Parathyroid adenoma (tissue), 2 donors: ENCODE measurements around the gene PDZRN3.
A peak's percentile ranks its signal among the peaks of the same experiment; 100 is the strongest.

Source experiments
- H2AFZ ChIP-seq: fragments of 300-600 bp; sonication (generic); one replicate; pipeline ENCODE4 v1.7.0; 2017; ENCODE audit warnings: antibody characterized with exemption, mild to moderate bottlenecking
- H3K27ac ChIP-seq: fragments of 300-600 bp; sonication (generic); one replicate; pipeline ENCODE4 v1.7.0; 2017
- H3K27me3 ChIP-seq: fragments of 300-600 bp; sonication (generic); one replicate; pipeline ENCODE4 v1.7.0; 2017; ENCODE audit warnings: low read length; ENCODE audit not compliant: control insufficient read depth, insufficient read depth
- H3K36me3 ChIP-seq: fragments of 300-600 bp; sonication (generic); one replicate; pipeline ENCODE4 v1.7.0; 2017; ENCODE audit warnings: low read length; ENCODE audit not compliant: control insufficient read depth, insufficient read depth
- H3K4me1 ChIP-seq: fragments of 300-600 bp; sonication (generic); one replicate; pipeline ENCODE4 v1.7.0; 2017; ENCODE audit warnings: control low read depth
- H3K4me2 ChIP-seq: fragments of 300-600 bp; sonication (generic); one replicate; pipeline ENCODE4 v1.7.0; 2017; ENCODE audit warnings: low read length
- H3K4me3 ChIP-seq: fragments of 300-600 bp; sonication (generic); one replicate; pipeline ENCODE4 v1.7.0; 2017; ENCODE audit warnings: low read depth, low read length
- H3K79me2 ChIP-seq: fragments of 300-600 bp; sonication (generic); one replicate; pipeline ENCODE4 v1.7.0; 2017; ENCODE audit warnings: control low read depth
- H3K9ac ChIP-seq: fragments of 300-600 bp; sonication (generic); one replicate; pipeline ENCODE4 v1.7.0; 2017; ENCODE audit warnings: mild to moderate bottlenecking
- H3K9me3 ChIP-seq: fragments of 300-600 bp; sonication (generic); one replicate; pipeline ENCODE4 v1.7.0; 2017; ENCODE audit warnings: low read length; ENCODE audit not compliant: control insufficient read depth
- CTCF ChIP-seq: fragments of 300-600 bp; sonication (generic); IDR thresholded peaks from one replicate; pipeline ENCODE4 v1.7.0; 2017; ENCODE audit warnings: antibody characterized with exemption, mild to moderate bottlenecking
- donor health status: primary hyperparathyroidism.

PDZRN3 gene

GRCh38 chr3:73504852-73505251 is 119.9 kb downstream of the PDZRN3 start:
- no peaks in the 10 kb centered on the region for H3K4me1 ChIP-seq
- no peak for TF ChIP-seq CTCF
- H3K79me2 ChIP-seq = no peaks in the 10 kb centered on the region
- H3K27ac ChIP-seq = no peak overlapping the region
- H3K9ac ChIP-seq = no peak overlapping the region
- H2AFZ ChIP-seq = no peak overlapping the region
- no peak overlapping the region for H3K4me2 ChIP-seq
- no peaks in the 10 kb centered on the region for H3K9me3 ChIP-seq
- H3K4me3 ChIP-seq = no peak overlapping the region
- no peaks in the 10 kb centered on the region for H3K27me3 ChIP-seq
- H3K36me3 ChIP-seq = no peaks in the 10 kb centered on the region

- no peak overlapping the region for H3K9ac ChIP-seq
- H3K27ac ChIP-seq = no peak overlapping the region
- no peak overlapping the region for H3K4me2 ChIP-seq
- H3K79me2 ChIP-seq = no peaks in the 10 kb centered on the region
- H3K9me3 ChIP-seq = no peaks in the 10 kb centered on the region
- no peaks in the 10 kb centered on the region for H3K4me1 ChIP-seq
- no peak for TF ChIP-seq CTCF
- H3K27me3 ChIP-seq = no peaks in the 10 kb centered on the region
- H2AFZ ChIP-seq = no peak overlapping the region
- no peaks in the 10 kb centered on the region for H3K36me3 ChIP-seq
- H3K4me3 ChIP-seq = no peak overlapping the region
Observed at GRCh38 chr3:73504239-73504638, 120.5 kb downstream of the PDZRN3 start.

- no peak overlapping the region for H3K4me3 ChIP-seq
- no peaks in the 10 kb centered on the region for H3K27me3 ChIP-seq
- no peaks in the 10 kb centered on the region for H3K79me2 ChIP-seq
- H3K4me1 ChIP-seq = no peaks in the 10 kb centered on the region
- H3K4me2 ChIP-seq = no peak overlapping the region
- H3K9ac ChIP-seq = no peak overlapping the region
- no peak for TF ChIP-seq CTCF
- no peak overlapping the region for H3K27ac ChIP-seq
- H3K9me3 ChIP-seq = no peaks in the 10 kb centered on the region
- no peak overlapping the region for H2AFZ ChIP-seq
- H3K36me3 ChIP-seq = no peaks in the 10 kb centered on the region
Observed at GRCh38 chr3:73503781-73504180, 121.0 kb downstream of the PDZRN3 start.

- H2AFZ ChIP-seq = no peak overlapping the region
- H3K4me3 ChIP-seq = no peak overlapping the region
- H3K36me3 ChIP-seq = no peaks in the 10 kb centered on the region
- H3K79me2 ChIP-seq = no peaks in the 10 kb centered on the region
- H3K9ac ChIP-seq = no peak overlapping the region
- TF ChIP-seq CTCF = peak; percentile 82
- no peaks in the 10 kb centered on the region for H3K9me3 ChIP-seq
- no peaks in the 10 kb centered on the region for H3K4me1 ChIP-seq
- no peaks in the 10 kb centered on the region for H3K27me3 ChIP-seq
- H3K4me2 ChIP-seq = no peak overlapping the region
- no peak overlapping the region for H3K27ac ChIP-seq
Observed at GRCh38 chr3:73502609-73503583, 121.8 kb downstream of the PDZRN3 start.

- Histone ChIP-seq H3K79me2 (no peaks in the 10 kb centered on the region), H3K9me3 (no peaks in the 10 kb centered on the region), H2AFZ (no peak overlapping the region), H3K4me2 (no peak overlapping the region), H3K27me3 (no peaks in the 10 kb centered on the region), H3K4me3 (no peak overlapping the region), H3K4me1 (no peaks in the 10 kb centered on the region), H3K9ac (no peak overlapping the region), H3K36me3 (no peaks in the 10 kb centered on the region), H3K27ac (no peak overlapping the region)
- no peak for TF ChIP-seq CTCF
Observed at GRCh38 chr3:73500321-73500720, 124.4 kb downstream of the PDZRN3 start.
